GM12864 (cell line): Measurements from ENCODE around the gene RAB32.

Experiments
- DNase-seq: peaks from one replicate; pipeline ENCODE4 v3.0.0-alpha.2; 2011; ENCODE audit warnings: low read depth
- H3K4me3 ChIP-seq: 2 replicates; pipeline ENCODE4 v1.5.1; 2011; ENCODE audit warnings: mild to moderate bottlenecking, low read depth, low read length, control low read depth
- TF ChIP-seq, protein P1 (sequence below): IDR thresholded peaks from 2 replicates; pipeline ENCODE4 v1.5.1; 2011; ENCODE audit warnings: low read depth, mild to moderate bottlenecking, moderate library complexity, low read length, control low read depth, inconsistent platforms; ENCODE audit errors: missing control alignments

The RAB32 gene

DNA sequence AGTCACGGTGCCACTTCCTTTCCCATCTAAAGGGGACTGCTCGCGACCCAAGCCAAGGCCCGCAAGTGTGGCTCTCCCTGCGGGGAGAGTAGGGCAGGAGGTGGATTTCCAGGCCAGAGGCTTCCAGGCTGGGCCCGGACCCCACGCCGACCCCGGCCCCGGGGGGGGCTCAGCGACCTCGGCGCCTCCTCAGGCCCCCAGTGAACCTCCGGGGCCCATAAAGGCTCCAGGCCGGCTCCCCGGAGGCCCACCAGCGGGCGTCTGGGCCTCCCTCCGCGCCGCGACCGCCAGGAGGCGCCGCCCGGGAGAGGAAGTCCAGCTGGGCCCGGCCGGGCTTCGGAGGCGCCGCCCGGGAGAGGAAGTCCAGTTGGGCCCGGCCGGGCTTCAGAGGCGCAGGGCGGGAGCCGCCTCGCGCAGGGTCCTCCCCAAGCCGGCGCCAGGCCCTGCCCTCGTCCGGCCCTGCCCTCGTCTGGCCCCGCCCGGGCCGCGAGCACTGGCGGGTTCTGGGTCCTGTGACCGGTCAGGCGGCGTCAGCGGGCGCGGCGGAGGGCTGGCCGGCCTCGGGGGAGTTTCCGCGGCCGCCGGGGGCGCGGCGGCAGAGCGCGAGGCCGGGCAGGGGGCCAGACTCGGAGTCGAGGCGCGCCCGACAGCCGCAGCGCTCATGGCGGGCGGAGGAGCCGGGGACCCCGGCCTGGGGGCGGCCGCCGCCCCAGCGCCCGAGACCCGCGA lies at the start of gene RAB32:
TSS of gene RAB32 (plus strand) at position 623 of the 729 bp plus-strand sequence. CDS start at position 662, 39 bp downstream.
- TF ChIP-seq, protein P1, sequence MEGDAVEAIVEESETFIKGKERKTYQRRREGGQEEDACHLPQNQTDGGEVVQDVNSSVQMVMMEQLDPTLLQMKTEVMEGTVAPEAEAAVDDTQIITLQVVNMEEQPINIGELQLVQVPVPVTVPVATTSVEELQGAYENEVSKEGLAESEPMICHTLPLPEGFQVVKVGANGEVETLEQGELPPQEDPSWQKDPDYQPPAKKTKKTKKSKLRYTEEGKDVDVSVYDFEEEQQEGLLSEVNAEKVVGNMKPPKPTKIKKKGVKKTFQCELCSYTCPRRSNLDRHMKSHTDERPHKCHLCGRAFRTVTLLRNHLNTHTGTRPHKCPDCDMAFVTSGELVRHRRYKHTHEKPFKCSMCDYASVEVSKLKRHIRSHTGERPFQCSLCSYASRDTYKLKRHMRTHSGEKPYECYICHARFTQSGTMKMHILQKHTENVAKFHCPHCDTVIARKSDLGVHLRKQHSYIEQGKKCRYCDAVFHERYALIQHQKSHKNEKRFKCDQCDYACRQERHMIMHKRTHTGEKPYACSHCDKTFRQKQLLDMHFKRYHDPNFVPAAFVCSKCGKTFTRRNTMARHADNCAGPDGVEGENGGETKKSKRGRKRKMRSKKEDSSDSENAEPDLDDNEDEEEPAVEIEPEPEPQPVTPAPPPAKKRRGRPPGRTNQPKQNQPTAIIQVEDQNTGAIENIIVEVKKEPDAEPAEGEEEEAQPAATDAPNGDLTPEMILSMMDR: no peak
- DNase-seq: no peak
- no peak within 1 kb of the TSS; the same call in none of the 2 replicates for H3K4me3 ChIP-seq

DNA sequence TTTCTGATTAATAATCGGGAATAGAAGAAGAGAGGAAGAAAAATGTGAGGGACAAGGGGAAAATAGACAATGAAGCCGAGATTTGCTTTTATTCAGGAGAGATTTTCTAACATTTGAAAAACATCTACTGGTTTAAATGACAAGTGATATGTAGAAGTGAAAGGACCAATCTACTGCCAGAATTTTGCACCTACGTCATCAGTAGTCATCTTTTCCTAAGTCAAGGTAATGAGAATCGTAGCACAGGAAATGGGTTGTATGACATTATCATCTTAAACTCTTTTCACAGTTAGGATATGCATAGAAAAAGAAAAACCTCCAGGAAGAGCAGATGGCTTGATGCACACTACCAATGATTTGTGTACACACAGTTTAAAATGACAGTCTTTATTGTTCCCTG lies 45.3 kb upstream of the RAB32 start:
- TF ChIP-seq, protein P1: no peak
- H3K4me3 ChIP-seq: no peak overlapping the region
- no peak for DNase-seq

DNA sequence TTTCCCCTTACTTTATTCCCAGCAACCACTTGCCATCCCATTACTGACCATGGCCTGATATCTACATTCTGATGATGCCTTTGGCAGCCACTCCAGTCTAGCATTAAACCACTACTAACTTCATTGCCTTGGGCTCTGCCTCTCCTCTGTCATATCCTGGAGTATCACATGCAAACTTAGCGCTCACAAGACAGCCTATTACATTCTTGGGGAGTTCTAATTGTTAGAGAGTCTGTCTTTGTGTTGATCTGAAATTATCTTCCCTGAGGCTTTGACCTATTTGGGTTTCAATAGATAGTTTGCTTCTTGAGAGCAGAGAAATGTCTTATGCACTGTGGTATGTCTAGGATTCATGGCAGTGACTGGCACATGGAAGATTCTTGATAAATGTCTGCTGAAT lies 40.5 kb upstream of the RAB32 start:
- no peak overlapping the region for H3K4me3 ChIP-seq
- no peak for DNase-seq
- TF ChIP-seq, protein P1: no peak

DNA sequence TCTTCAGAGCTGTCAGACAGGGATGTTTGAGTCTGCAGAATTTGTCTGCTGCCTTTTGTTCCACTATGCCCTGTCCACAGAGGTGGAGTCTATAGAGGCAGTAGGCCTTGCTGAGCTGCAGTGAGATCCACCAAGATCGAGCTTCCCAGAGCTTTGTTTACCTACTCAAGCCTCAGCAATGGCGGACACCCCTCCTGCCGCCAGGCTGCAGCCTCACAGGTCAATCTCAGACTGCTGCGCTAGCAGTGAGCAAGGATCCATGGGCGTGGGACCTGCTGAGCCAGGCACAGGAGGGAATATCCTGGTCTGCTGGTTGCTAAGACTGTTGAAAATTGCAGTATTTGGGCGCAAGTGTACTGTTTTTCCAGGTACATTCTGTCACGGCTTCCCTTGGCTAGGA lies 28.4 kb upstream of the RAB32 start:
- H3K4me3 ChIP-seq: no peak overlapping the region
- DNase-seq: no peak
- TF ChIP-seq, protein P1: no peak

DNA sequence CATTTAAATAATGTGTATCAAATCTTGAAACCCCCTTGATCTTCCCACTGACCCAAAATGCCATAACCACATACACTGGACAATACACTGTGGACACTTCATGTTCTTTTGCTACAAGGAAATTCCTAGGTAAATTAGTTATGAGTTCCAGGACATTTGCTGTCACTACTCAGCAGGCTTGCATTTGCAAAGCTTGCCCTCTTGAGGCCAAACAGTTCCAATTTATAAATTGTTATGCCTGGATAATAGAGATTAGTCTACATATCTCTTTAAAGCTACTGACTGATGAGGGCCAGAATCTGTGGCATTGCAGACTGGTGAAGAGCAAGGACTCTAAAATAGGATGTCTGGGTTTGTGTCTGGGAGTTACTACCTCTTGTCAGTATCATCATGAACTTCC lies 17.4 kb upstream of the RAB32 start:
- no peak overlapping the region for H3K4me3 ChIP-seq
- TF ChIP-seq, protein P1: no peak
- no peak for DNase-seq

DNA sequence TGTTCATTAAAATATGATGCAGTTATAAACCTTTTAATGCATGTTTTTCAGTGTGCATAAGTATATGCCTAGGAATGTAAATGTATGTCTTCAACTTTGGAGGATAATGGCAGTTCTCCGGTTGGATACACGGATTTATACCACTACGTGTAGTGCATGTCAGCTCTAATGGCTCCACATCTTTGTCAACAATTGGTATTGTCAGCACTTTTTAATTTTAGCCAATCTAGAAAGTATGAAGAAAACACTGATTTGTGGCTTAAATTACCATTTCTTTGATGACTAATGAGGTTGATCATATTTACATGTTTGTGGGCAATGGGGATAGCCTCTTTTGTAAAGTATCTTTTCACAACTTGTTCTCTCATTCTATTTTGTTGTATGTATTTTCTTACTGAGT lies 10.9 kb upstream of the RAB32 start:
- DNase-seq: no peak
- no peak overlapping the region for H3K4me3 ChIP-seq
- TF ChIP-seq, protein P1: no peak

DNA sequence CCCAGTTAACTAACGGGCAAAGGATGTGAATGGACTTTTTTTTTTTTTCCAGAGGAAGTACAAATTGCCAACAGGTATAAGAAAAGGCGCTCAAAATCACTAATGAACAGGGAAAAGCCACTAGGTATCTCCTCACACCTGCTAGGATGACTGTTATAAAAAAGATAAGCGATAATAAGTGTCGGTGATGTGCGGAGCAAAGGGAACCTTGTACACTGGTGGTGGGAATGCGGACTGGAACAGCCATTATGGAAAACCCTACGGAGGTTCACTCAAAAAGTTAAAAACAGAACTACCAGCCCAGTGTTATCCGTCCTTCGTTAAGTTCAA lies 787 bp upstream of the RAB32 start:
- DNase-seq: no peak
- no peak overlapping the region; the same call in 1 of the 2 replicates for H3K4me3 ChIP-seq
- TF ChIP-seq, protein P1: no peak
